IMR-90 (cell line): ENCODE results near the gene OR52J3. TPM values are rescaled to one million over a fixed set of nuclear protein-coding genes. Genes with fewer than 3 reads are reported as not detected.

Source experiments
- ATAC-seq: fragments of 200-7000 bp; cut with Tn5 transposase; 2 replicates; pipeline ENCODE4 v1.9.1; 2020; ENCODE audit warnings: low read depth, mild to moderate bottlenecking, moderate library complexity
- BruUV-seq: library from RNA; stranded (reverse); fragments of 400-500 nt; replicated peaks from 2 replicates; lab custom pipeline; 2021; lab: Mats Ljungman, UMichigan
- CTCF ChIA-PET: fragments of 300-600 bp; formaldehyde crosslinking; extraction: SDS; loops from one replicate; lab custom pipeline; 2021; ENCODE audit warnings: antibody characterized with exemption; lab: Yijun Ruan, JAX
- POLR2A ChIA-PET: fragments of 300-600 bp; sonication (Branson Sonifier 250); formaldehyde crosslinking; loops from one replicate; lab custom pipeline; 2022; ENCODE audit warnings: antibody characterized with exemption; ENCODE audit not compliant: unreplicated experiment; lab: Charles Lee
- DNase-seq: peaks from one replicate; pipeline ENCODE4 v3.0.0; 2013
- H2AFZ ChIP-seq: replicated peaks from 2 replicates; pipeline ENCODE3; 2013; ENCODE audit warnings: low read length, mild to moderate bottlenecking; ENCODE audit not compliant: poor library complexity
- H2AK5ac ChIP-seq: 2 replicates; pipeline ENCODE4 v1.6.1; 2013; ENCODE audit warnings: low read depth, low read length, inconsistent platforms
- H2AK9ac ChIP-seq: replicated peaks from 2 replicates; pipeline ENCODE3; 2013; ENCODE audit warnings: mild to moderate bottlenecking, low read depth, low read length, moderate library complexity; ENCODE audit not compliant: poor library complexity
- H2BK120ac ChIP-seq: 2 replicates; pipeline ENCODE4 v1.6.1; 2013; ENCODE audit warnings: low read depth, low read length, inconsistent platforms
- H2BK15ac ChIP-seq: 3 replicates; pipeline ENCODE4 v1.6.1; 2013; ENCODE audit warnings: low read depth, low read length, inconsistent platforms
- H2BK20ac ChIP-seq: 2 replicates; pipeline ENCODE4 v1.6.1; 2013; ENCODE audit warnings: low read depth, mild to moderate bottlenecking, inconsistent platforms, low read length, moderate library complexity
- H2BK5ac ChIP-seq: 2 replicates; pipeline ENCODE4 v1.6.1; 2013; ENCODE audit warnings: mild to moderate bottlenecking, low read depth, low read length, inconsistent platforms; ENCODE audit not compliant: poor library complexity, severe bottlenecking
- H3K14ac ChIP-seq: replicated peaks from 2 replicates; pipeline ENCODE4 v1.6.1; 2013; ENCODE audit warnings: low read depth, low read length, inconsistent platforms
- H3K18ac ChIP-seq: 2 replicates; pipeline ENCODE4 v1.6.1; 2013; ENCODE audit warnings: low read depth, low read length, control low read depth
- H3K23ac ChIP-seq: 2 replicates; pipeline ENCODE4 v1.6.1; 2013; ENCODE audit warnings: low read depth, low read length, inconsistent platforms
- H3K27ac ChIP-seq: 2 replicates; pipeline ENCODE4 v1.5.1; 2013; ENCODE audit warnings: mild to moderate bottlenecking, control low read depth, low read length; ENCODE audit not compliant: insufficient read depth
- H3K27me3 ChIP-seq: 2 replicates; pipeline ENCODE4 v1.6.1; 2013; ENCODE audit warnings: low read length; ENCODE audit not compliant: control insufficient read depth, insufficient read depth
- H3K36me3 ChIP-seq: 2 replicates; pipeline ENCODE4 v1.6.1; 2013; ENCODE audit warnings: low read length, mixed read lengths; ENCODE audit not compliant: control insufficient read depth, insufficient read depth
- H3K4ac ChIP-seq: 2 replicates; pipeline ENCODE4 v1.6.1; 2013; ENCODE audit warnings: low read depth, low read length, inconsistent platforms
- H3K4me1 ChIP-seq: 2 replicates; pipeline ENCODE4 v1.6.1; 2013; ENCODE audit warnings: low read length, mixed read lengths; ENCODE audit not compliant: control insufficient read depth, insufficient read depth
- H3K4me2 ChIP-seq: 2 replicates; pipeline ENCODE4 v1.6.1; 2013; ENCODE audit warnings: low read depth, mild to moderate bottlenecking, control low read depth, low read length, moderate library complexity
- H3K4me3 ChIP-seq: 2 replicates; pipeline ENCODE4 v1.5.1; 2013; ENCODE audit warnings: low read depth, mild to moderate bottlenecking, control low read depth, low read length, moderate library complexity; ENCODE audit not compliant: insufficient read depth
- H3K56ac ChIP-seq: 2 replicates; pipeline ENCODE4 v1.6.1; 2013; ENCODE audit warnings: low read length, inconsistent platforms; ENCODE audit not compliant: insufficient read depth; ENCODE audit errors: extremely low read depth
- H3K79me1 ChIP-seq, 2 experiments: 2 replicates each; pipeline ENCODE4 v1.6.1; 2013; ENCODE audit warnings: low read length in 2 of 2, inconsistent platforms in 1 of 2, low read depth in 1 of 2
- H3K9ac ChIP-seq: 2 replicates; pipeline ENCODE4 v1.6.1; 2013; ENCODE audit warnings: low read depth, low read length, control low read depth
- H3K9me1 ChIP-seq: 2 replicates; pipeline ENCODE4 v1.6.1; 2013; ENCODE audit warnings: low read length, inconsistent platforms; ENCODE audit not compliant: insufficient read depth
- H3K9me3 ChIP-seq: 2 replicates; pipeline ENCODE4 v1.6.1; 2013; ENCODE audit warnings: low read length; ENCODE audit not compliant: control insufficient read depth, insufficient read depth
- H4K20me1 ChIP-seq: 2 replicates; pipeline ENCODE4 v1.6.1; 2013; ENCODE audit warnings: low read length, inconsistent platforms; ENCODE audit not compliant: insufficient read depth
- H4K5ac ChIP-seq: 2 replicates; pipeline ENCODE4 v1.6.1; 2013; ENCODE audit warnings: mild to moderate bottlenecking, low read depth, low read length, control low read depth
- H4K8ac ChIP-seq, 2 experiments: 2 replicates each; pipeline ENCODE4 v1.6.1; 2013; ENCODE audit warnings: low read depth in 2 of 2, low read length in 2 of 2, control low read depth in 1 of 2, inconsistent platforms in 1 of 2
- H4K91ac ChIP-seq: 2 replicates; pipeline ENCODE4 v1.6.1; 2013; ENCODE audit warnings: low read depth, low read length, inconsistent platforms; ENCODE audit not compliant: insufficient read depth
- CEBPB ChIP-seq: IDR thresholded peaks from 2 replicates; pipeline ENCODE4 v1.6.1; 2012; ENCODE audit warnings: low read depth, low read length, improper control_type of control experiment
- RCOR1 ChIP-seq: IDR thresholded peaks from 2 replicates; pipeline ENCODE4 v1.6.1; 2012; ENCODE audit warnings: mild to moderate bottlenecking, low read length, improper control_type of control experiment; ENCODE audit not compliant: insufficient replicate concordance
- WGBS, 2 experiments: methylation state at CpG; one replicate each; pipeline versions ENCODE4 v1.1.5 to v1.1.7; 2013; ENCODE audit warnings: missing lambda C conversion rate in 2 of 2; ENCODE audit not compliant: insufficient read length in 1 of 2; ENCODE audit errors: extremely low coverage in 2 of 2; 5-methylcytosine and 5-hydroxymethylcytosine counted together
- dilution Hi-C: fragments of 300-500 bp; cut with HindIII; formaldehyde crosslinking; loops from one replicate; pipeline ENCODE4 v1.14.3; 2018; ENCODE audit warnings: low sequenced_read_pairs; ENCODE audit not compliant: unreplicated experiment
- in situ Hi-C: fragments of 300-500 bp; cut with MboI; formaldehyde crosslinking; loops from 3 replicates; pipeline ENCODE4 v1.14.3; 2019; ENCODE audit warnings: low sequenced_read_pairs, inconsistent platforms, mixed read lengths
- intact Hi-C: fragments of 100-400 bp; cut with micrococcal nuclease; formaldehyde crosslinking; loops from 2 replicates; pipeline ENCODE4 v1.10.0; 2022
- polyA plus RNA-seq, 3 experiments: library from polyadenylated mRNA; depleted of rRNA; stranded (reverse); fragments of >200 nt; gene quantifications; 2 replicates each; pipeline ENCODE4 v1.2.3, GENCODE V29; 2012; ENCODE audit warnings: low replicate concordance in 1 of 3
- total RNA-seq: library from RNA; depleted of rRNA; stranded (reverse); fragments of >200 nt; gene quantifications from 2 replicates; pipeline ENCODE4 v1.2.3, GENCODE V29; 2012

The OR52J3 gene
- total and polyA plus RNA-seq, 2 of the 4 experiments (the other 2 are of a cell fraction): not detected

DNA sequence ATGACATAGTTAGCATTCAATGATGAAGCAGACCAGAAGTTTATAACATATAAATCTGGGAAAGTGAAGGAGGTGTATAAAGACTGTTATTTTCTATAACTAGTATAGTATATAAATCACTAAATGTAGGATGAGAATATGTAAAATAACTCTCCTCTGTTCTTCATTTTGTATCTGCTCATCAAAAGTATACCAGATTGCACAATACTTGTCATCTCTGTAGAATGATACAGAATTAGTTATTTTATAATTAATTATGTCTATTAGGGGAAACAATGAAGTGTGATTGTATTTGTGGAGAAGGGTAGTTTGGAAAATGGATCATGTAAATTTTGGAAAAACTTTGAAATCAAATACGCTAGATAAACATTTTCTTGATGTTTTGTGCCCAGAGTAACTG, 33.3 kb upstream of the OR52J3 start:
- Histone ChIP-seq H4K91ac (no peak overlapping the region), H3K23ac (no peak overlapping the region), H2AK9ac (no peak overlapping the region), H2AFZ (no peak overlapping the region), H4K5ac (no peak overlapping the region), H3K36me3 (no peaks in the 10 kb centered on the region), H3K4ac (no peak overlapping the region), H2BK120ac (no peak overlapping the region), H3K4me2 (no peak overlapping the region), H2BK20ac (no peak overlapping the region), H2BK5ac (no peak overlapping the region), H2AK5ac (no peak overlapping the region), H4K20me1 (no peaks in the 10 kb centered on the region), H4K8ac (no peak overlapping the region), H2BK15ac (no peak overlapping the region), H3K27me3 (no peaks in the 10 kb centered on the region), H3K14ac (no peak overlapping the region), H3K56ac (no peak overlapping the region), H3K9ac (no peak overlapping the region), H3K4me3 (no peak overlapping the region), H3K9me1 (no peaks in the 10 kb centered on the region), H3K9me3 (no peaks in the 10 kb centered on the region), H3K4me1 (no peaks in the 10 kb centered on the region), H3K79me1 (no peaks in the 10 kb centered on the region), H3K18ac (no peak overlapping the region), H3K27ac (no peak overlapping the region)
- DNase-seq: no peak
- in situ Hi-C loops (no loop called here), intact Hi-C loops (no loop called here), dilution Hi-C loops (no loop called here)
- BruUV-seq: no TSS peak
- TF ChIP-seq CEBPB: peak; percentile 65
- TF ChIP-seq RCOR1: no peak
- POLR2A ChIA-PET: no interaction called here
- WGBS, 2 experiments: no CpG with 5 or more reads among the region's 1 CpG
- ATAC-seq: no peak
- CTCF ChIA-PET: no interaction called here
